ENCODE data around the gene TM4SF5.

TM4SF5 gene

DNA sequence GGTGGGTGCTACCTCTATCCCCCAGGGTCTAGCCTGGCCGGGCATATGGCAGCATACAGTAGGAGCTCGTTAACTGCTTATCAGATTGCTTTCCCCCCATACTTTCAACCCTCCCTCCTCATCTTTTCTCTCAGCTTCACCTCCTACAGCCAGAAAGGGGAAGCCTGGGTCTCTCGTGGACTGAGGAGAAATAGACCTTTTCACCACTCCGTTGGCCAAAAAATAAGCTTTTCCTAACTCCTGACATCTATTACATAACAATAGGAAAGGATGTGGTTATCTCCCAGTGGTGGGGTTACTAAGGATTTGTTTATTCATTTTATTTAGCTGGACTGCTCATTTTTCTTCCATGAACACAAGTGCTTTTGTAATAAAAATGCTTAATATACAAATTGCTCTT, 23.0 kb upstream of the TM4SF5 start:
- DNase-seq (ENCODE audit: low spot score) = no peak

DNA sequence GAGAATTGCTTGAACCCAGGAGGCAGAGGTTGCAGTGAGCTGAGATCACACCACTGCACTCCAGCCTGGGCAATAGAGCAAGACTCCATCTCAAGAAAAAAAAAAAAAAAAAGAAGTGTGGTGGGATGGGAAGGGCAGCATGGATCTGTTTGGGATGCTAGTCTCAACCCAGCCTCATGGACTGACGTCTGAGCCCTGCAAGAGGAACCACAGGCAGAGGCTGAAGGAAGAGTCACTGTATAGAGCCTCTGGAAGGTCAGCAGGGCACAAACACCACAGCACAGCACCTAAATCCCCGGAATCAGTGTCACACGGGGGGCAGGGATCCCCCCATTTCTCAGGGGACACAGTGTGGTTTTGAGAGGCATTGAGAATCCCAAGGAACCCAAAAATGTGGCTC, 21.1 kb upstream of the TM4SF5 start:
- no peak for DNase-seq (ENCODE audit: low spot score)

DNA sequence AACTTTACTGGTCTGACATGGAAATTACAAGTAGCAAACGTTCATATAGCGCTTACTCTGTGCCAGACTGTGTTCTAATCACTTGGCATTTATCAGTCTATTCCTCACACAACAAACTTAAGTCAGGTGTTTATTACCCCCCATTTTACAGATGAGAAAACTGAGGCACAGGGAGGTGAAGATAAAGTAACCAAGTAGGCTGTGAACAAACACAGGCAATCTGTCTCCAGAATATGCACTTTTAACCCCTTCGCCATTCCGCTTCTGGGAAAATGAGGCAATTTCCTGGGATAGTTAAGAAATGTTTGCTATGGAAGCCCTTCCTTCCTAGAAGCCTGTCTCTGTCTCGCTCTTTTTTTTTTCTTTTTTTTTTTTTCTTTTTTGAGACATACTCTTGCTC, 19.8 kb upstream of the TM4SF5 start:
- no peak for DNase-seq (ENCODE audit: low spot score)

DNA sequence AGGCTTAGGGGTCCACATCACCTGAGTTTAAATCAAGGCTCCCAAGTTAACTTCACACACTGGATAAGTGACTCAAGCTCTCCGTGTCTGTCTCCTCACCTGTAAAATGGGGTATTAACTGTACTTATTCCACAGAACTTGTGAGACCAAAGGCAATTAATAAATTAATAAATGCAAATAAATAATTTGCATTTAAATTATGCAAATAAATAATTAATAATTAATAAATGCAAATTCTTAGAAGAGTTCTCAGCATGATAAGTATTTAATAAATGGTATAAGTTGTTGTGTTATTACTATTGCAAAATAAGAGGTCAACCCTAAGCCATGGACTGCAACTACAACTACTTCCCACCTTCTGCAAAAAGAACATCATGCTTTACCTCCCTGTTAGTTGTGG, 18.3 kb upstream of the TM4SF5 start:
- DNase-seq (ENCODE audit: low spot score) = no peak

DNA sequence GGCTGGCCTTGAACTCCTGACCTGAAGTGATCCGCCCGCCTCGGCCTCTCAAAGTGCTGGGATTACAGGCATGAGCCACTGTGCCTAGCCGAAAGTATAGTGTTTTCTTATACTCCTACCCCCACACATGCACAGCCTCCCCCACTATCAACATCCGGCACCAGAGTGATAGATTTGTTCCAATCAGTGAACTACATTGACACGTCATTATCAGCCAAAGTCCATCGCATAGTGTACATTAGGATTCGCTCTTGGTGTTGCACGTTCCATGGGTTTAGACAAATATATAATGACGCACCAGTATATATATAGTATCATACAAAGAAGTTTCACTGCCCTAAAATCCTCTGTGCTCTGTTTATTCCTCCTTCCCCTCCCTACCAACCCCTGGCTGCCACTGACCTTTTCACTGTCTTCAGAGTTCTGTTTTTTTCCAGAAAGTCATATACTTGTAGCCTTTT, 11.9 kb upstream of the TM4SF5 start:
- no peak for DNase-seq (ENCODE audit: low spot score)

DNA sequence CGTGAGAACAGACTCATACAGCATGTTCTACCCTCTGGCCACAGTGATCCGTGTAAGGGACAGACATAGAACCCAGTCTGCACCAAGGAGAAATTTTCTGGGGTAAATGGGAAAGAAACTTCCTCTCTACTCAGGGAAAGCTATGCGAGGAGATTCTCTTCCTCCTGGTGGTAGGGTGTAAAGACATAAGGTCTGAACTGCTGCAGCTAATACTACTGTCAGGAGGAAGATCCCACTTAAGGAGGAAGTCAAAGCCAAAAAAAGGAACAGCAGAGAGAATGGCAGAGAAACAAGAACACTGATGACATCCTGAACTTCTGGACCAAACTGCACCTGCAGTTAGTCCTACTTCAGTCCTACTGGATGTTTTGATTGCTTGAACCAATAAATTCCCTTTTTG, 7.1 kb upstream of the TM4SF5 start:
- no peak for DNase-seq (ENCODE audit: low spot score)

DNA sequence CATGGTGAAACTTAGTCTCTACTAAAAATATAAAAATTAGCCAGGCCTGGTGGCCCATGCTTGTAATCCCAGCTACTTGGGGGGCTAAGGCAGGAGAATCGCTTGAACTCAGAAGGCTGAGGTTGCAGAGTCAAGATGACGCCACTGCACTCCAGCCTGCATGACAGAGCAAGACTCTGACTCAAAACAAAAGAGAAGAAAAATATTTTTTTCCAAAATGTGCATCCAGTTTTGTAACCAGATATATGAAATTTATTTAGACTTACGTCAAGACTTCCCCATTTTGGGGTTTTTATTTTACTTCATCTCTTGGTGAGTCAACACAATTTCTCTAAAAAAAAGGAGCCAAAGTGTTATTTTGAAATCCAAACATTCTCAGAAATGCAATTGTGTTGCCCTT, 5.5 kb upstream of the TM4SF5 start:
- no peak for DNase-seq (ENCODE audit: low spot score)

DNA sequence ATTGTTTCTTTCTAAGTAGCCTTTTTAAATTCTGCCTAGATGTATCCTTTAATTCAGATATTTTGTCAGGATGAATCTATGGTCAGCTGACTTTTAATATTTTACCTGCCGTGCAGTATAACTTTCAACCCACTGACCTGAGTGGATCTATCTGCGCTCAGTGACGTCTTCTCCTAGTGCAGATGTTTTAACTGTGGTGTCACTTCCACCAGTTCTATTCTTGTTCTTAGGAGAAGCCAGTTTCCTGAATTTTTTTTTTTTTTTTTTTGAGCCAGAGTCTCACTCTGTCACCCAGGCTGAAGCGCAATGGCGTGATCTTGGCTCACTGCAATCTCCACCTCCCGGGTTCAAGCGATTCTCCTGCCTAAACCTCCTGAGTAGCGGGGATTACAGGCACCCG, 5.0 kb upstream of the TM4SF5 start:
- no peak for DNase-seq (ENCODE audit: low spot score)

DNA sequence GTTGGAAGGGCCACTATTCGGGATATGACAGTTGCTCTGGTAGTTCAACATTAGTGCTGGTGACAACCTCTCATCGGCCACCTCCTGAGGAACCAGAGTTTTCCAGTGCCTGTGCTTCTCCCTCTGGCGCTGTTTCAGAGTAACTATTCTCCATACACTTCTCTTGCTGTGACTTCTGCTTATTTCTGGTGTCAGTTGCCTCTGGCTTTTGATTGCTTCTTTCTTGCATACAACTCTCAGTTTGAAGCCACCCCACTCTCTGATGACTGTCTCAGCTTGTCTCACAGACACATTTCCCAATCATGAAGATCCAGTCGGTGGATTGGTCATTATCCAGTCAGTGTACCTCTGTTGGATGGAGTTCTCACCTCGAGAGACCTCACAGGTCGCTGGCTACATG, 3.4 kb upstream of the TM4SF5 start:
- no peak for DNase-seq (ENCODE audit: low spot score)

DNA sequence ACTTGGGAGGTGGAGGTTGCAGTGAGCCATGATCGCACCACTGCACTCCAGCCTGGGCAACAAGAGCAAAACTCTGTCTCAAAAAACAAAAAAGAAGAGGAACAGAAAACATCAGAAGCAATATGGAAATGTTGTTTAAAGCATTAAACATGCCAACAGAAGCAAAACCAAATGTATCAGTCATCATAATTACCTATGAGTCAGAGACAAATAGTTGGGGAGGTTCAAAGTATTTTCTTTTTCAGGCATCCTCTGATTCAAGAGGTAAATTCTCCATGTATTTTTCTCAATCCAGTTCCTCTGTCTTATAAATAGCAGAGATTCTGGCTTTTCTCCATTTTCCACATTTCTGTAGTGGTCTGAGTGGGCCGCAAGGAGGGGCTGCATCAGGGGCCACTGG, 2.1 kb upstream of the TM4SF5 start:
- peak; percentile 50 for DNase-seq (ENCODE audit: low spot score)

DNA sequence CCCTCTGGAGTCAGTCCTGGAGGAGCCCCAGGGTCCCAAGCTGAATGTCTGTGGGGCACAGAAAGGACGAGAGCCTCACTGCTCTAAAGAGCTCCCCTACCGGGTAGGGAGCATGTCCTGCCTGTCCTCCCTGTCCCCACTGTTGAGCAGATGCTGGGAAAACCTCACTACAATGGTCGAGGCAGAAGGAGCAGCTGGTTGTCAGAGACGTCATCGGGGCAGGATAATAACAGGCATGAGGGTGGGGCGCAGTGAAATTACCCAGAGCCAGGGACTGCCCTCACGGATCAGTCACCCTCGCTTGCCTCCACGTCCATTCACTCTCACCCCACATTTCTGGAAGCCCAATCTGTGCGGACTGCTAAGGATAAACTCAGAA, 538 bp downstream of the TM4SF5 start:
- DNase-seq (ENCODE audit: low spot score) = no peak

DNA sequence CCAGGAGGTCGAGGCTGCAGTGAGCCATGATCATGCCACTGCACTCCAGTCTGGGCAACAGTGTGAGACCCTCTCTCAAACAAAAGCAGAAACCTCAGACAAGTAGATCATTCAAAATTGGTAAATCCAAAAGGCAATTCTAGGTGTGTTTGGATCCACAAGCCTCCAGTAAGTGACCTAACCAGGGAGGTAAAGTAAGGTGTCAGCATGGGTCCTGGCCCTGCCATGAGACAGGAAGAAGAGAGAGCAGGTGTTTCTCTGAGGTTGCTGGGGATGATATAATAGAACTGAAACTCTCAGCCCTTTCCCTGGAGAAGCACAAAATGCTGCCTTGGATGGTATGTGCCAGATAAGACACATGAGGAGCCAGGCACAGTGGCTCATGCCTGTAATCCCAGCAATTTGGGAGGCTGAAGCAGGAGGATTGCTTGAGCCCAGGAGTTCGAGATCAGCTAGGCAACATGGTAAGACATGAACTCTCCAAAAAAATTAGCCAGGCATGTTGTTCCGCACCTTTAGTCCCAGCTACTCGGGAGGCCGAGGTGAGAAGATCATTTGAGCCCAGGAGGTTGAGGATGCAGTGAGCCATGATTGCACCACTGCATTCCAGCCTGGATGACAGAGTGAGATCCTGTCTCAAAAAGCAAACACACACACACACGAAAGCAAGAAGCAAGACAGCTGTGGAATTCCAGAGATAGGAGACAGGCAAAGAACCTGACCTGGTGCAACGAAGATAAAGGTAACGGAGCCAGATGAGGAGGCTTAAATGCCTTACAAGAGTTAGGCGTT, 6.5 kb downstream of the TM4SF5 start:
- no peak for DNase-seq (ENCODE audit: low spot score)

DNA sequence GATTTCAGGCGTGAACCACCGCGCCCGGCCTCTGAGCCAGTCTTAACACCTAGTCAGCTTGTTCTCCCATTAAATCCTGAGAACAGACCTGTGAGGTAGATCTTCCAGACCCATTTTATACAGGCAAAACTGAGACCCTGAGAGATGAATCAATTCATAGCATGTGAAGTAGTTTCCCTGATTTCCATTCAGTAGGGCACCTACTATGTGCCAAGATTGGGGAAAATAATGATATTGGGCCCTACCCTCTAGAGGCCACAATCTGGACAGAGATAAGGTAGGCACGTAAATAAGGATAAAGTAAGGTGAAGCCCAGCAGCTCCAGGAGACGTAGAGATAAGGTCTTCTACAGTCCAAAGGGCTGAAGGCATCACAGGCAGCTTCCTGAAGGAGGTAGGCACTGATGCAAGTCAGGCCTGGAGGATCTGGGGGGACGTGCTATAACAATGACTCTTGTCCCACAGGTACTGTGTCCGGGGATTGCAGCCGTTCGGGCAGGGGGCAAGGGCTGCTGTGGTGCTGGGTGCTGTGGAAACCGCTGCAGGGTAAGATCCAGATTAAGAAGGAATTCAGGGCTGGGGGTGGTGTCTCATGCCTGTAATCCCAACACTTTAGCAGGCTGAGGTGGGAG, 8.8 kb downstream of the TM4SF5 start:
- no peak for DNase-seq (ENCODE audit: low spot score)

DNA sequence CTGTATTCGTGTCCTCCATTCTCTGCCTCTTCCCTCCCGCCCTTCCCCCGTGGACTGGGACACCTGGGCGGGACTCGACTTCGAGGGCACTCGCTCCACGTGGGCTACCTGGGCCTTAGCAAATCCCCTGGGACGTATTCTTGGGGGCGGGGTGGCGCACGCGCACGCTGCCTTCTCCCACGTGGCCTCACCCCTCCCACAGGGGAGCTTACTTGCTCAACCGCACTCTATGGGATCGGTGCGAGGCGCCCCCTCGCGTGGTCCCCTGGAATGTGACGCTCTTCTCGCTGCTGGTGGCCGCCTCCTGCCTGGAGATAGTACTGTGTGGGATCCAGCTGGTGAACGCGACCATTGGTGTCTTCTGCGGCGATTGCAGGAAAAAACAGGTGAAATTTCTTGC, 11.0 kb downstream of the TM4SF5 start:
- no peak for DNase-seq (ENCODE audit: low spot score)

DNA sequence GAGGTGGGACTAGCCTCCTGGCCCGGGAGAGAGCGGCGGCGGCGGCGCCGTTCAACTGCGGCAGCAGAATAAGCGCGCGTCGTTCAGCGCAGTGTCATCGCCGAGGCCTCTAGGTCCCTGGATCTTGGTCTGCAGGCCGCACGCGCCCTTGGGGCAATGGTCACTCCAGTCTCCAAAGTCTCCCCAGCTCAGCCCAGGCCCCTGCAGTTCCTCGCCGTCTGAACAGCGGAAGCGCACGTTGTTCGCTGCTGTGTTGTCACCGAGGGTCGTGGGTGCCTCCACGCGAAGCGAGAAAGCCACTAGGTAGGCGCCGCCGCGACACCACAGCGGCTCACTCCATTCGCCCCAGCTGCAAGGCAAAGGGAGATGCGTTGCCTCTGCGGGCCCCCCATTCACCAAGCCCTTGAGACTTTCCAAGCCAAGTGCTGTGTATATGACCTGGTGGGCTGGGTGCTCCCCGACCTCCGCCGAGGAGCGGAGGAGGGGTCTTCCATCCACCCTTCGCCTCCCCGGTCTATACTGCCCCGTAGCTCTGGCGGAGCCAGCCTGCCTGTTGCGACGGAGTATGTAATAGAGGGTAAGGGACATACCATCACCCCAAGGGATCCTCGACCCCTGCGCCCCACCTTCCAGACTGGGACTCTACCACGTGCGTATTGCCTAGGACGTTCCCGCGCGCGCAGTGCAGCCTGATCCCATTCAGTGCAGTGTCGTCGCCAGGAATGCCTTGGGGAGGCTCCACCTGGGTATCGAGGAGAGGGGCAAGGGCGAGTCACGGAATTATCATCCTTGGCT, 13.8 kb downstream of the TM4SF5 start:
- no peak for DNase-seq (ENCODE audit: low spot score)

DNA sequence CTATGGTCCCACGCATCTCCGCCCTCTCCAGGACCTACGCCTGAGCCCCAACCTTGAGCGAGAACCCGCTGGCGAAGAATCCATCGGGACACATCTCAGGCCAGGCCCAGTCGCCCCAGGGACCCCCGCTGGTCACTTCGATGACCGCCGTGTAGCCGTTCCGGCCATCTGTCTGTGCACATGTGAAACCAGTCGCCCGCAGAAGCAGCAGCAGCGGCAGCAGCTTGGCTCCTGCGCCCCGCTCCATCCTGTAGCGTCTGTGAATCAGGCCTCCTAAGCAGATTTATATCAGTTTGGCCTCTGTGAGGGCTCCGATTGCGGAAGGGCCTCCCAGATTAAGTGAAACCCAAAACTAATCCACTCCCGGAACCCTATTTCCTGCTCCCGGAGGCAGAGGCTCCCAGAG, 14.4 kb downstream of the TM4SF5 start, which contains the start of gene VMO1:
Gene VMO1 (minus strand): TSS at position 259 of the 406 bp plus-strand sequence. CDS start 12 bp downstream, at position 247.
- DNase-seq (ENCODE audit: low spot score) = peak; percentile 42

DNA sequence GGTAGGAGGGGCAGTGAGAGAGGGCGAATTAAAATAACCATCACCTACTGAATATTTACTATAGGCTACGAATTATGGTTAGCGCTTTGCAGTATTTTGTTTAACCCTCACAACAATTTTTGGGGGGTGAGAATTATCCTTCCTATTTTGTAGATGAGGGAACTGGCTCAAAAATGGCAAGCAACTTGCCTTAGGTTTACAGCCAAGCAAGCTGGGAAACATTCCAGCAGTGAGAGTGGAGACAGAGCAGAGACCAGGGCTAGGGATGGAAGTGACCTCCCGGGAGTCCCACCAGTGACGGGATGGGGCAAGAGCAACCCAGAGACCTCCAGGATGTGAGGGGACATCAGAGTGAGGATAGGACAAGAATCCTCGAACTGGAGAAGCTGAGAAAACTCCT, 14.8 kb downstream of the TM4SF5 start:
- no peak for DNase-seq (ENCODE audit: low spot score)

DNA sequence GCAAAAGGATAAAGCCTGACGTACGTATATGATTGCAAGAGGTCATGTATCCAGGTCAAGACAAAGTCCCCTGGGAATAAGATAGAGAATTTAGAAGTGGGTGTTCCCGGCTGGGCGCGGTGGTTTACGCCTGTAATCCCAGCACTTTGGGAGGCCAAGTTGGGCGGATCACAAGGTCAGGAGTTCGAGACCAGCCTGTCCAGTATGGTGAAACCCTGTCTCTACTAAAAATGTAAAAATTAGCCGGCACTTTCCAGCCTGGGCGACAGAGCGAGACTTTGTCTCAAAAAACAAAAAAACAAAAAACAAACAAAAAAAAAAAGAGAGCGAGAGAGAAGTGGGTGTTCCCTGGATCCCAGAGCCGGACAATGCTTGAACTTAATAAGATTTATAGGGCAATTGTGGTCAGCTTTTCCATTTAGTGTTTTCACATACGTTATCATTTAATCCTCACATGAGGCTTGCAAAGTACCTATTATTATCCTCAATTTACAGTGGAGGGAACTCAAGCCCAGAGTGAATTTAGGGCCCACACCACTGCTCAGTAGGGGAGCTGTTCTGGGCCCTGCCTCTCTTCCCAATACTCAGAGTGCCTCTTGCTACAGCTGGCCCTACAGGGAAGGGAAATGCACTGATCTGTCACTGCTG, 16.6 kb downstream of the TM4SF5 start:
- no peak for DNase-seq (ENCODE audit: low spot score)

DNA sequence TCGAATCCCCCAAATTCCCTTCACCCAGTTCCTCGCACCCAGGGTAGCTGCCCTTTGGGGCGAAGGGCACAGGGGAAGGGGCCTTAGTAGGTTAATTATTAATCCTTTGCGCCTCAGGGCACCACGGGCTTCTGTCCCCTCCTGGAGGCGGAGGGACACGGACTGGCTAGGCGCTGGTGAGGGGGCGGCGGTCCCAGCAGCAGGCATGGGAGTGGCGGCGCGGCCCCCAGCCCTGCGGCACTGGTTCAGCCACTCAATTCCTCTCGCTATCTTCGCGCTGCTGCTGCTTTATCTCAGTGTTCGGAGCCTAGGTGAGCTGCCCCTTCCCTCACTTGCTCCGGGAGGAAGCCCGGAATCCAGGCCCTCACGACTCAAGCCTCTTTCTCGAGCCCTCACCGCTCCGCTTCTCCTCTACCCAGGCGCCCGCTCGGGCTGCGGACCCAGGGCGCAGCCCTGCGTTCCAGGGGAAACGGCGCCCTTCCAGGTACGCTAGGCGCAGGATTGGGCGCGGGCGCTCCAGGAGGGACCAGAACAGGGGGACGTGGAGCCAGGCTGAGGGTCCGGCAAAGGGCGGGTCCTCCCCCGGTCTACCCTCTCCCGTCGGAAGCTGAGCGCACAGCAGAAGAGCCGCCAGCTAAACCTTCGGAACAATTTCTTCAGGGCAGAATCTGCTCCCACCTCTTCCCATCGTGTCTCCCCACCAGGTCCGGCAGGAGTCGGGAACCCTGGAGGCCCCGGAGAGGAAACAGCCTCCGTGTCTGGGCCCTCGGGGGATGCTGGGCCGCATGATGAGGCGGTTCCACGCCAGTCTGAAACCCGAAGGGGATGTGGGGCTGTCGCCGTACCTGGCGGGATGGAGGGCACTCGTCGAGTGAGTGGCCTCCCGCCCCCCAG, 17.4 kb downstream of the TM4SF5 start, which contains the start of gene GLTPD2:
Gene GLTPD2 (plus strand): TSS at position 158 of the 894 bp plus-strand sequence. CDS start 48 bp downstream, at position 206.
- DNase-seq (ENCODE audit: low spot score) = no peak

DNA sequence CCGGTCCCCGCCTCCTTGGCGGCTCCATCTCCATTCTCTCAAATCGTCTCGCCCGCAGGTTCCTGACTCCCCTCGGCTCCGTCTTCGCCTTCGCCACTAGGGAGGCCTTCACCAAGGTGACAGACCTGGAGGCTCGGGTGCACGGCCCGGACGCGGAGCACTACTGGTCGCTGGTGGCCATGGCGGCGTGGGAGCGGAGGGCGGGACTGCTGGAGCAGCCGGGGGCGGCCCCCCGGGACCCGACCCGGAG, 17.9 kb downstream of the TM4SF5 start:
- DNase-seq (ENCODE audit: low spot score) = no peak

DNA sequence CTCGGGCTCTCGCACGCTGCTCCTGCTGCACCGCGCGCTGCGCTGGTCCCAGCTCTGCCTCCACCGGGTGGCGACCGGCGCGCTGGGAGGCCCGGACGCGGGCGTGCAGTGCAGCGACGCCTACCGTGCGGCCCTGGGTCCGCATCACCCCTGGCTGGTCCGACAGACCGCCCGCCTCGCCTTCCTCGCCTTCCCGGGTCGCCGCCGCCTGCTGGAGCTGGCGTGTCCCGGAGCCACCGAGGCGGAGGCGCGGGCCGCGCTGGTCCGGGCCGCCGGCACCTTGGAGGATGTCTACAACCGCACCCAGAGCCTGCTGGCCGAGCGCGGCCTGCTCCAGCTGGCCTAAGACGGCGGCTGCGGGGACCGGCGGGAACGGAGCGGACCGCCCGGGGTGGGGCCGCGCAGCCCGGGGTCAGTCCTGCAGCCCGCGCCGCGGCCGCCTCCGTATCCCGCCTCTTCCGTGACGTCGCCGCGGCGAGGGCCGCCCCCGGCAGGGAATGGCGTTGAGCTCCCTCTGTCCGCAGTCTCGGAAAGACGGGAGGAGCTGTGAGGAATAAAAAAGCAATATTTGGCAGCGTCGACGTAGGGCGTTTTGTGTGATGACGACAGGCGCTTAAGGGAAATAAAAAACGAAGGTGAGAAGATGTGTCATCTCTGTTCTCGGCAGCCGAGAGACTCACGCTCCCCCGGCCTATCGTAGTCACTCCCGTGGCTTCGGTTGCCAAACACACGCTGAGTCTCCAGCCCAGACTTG, 18.4 kb downstream of the TM4SF5 start:
- peak; percentile 96 for DNase-seq (ENCODE audit: low spot score)

Measured in GM03348 (cell line).